Adipocyte (in vitro differentiated cells): ENCODE data around the gene OSBPL3.

ENCODE experiments used
- DNase-seq: peaks from one replicate; pipeline ENCODE4 v3.0.0-alpha.2; 2015; ENCODE audit warnings: low read depth
- H3K27me3 ChIP-seq: replicated peaks from 2 replicates; pipeline ENCODE4 v1.7.0; 2013; ENCODE audit warnings: mild to moderate bottlenecking, low read length, moderate library complexity; ENCODE audit not compliant: control insufficient read depth, insufficient read depth
- H3K36me3 ChIP-seq: 2 replicates; pipeline ENCODE4 v1.7.0; 2013; ENCODE audit warnings: low read length, mild to moderate bottlenecking, moderate library complexity; ENCODE audit not compliant: control insufficient read depth, insufficient read depth, severe bottlenecking
- H3K4me1 ChIP-seq: 2 replicates; pipeline ENCODE4 v1.7.0; 2013; ENCODE audit warnings: mild to moderate bottlenecking, low read length, moderate library complexity; ENCODE audit not compliant: control insufficient read depth, insufficient read depth
- H3K4me3 ChIP-seq: 2 replicates; pipeline ENCODE4 v1.7.0; 2013; ENCODE audit warnings: mild to moderate bottlenecking, low read length, moderate library complexity
- H3K9ac ChIP-seq: 2 replicates; pipeline ENCODE4 v1.7.0; 2013; ENCODE audit warnings: mild to moderate bottlenecking, low read length, moderate library complexity
- H3K9me3 ChIP-seq: 2 replicates; pipeline ENCODE4 v1.7.0; 2013; ENCODE audit warnings: mild to moderate bottlenecking, low read length, moderate library complexity; ENCODE audit not compliant: control insufficient read depth

The OSBPL3 gene

DNA sequence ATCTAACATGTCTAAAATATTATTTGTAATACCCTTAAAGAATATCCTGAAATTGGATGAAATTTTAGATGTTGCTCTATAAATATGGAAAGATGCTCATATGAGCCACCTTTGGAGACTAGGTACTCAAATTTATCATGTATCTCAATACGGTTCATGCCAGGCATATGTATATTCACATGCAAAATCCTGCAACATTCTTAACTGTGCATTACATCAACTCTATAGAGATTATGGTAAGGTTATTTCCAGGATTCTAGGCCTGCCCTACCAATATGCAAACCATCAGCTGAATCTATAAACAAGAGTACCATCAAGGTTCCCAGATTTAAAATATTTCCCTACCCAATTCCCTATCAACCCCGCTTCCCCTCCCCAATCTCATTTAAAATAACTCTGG, 27.5 kb downstream of the OSBPL3 start:
- DNase-seq = no peak
- Histone ChIP-seq H3K9me3 (no peaks in the 10 kb centered on the region), H3K27me3 (no peaks in the 10 kb centered on the region), H3K36me3 (no peaks in the 10 kb centered on the region), H3K4me3 (no peak overlapping the region), H3K9ac (no peak overlapping the region), H3K4me1 (peaks cover 16% of the 10 kb centered on the region)

DNA sequence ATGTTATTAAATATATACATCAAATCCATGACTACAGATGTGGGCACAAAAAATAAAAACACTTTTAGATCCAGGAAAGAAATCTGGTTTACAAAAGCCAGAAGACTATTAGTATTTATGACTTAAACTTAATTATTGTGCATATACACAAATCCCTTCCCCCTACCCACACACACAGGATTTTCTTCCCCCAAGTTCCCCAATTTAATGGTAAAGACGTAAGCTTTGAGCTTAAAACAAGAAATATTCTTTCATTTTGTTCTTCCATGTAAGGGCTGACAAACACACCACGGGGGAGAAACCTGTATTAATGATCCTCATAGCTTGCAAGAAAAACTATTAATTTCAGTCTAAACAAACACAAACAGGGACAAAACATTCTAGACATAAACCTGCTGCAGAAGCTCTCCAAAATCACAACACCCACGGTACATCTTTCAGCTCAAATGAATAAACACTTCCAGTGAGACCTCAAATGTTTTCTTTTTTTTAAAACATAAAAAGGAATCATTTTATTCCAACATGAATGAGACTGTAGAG, 28.5 kb downstream of the OSBPL3 start:
- Histone ChIP-seq H3K4me1 (peaks cover 16% of the 10 kb centered on the region), H3K9ac (no peak overlapping the region), H3K27me3 (no peaks in the 10 kb centered on the region), H3K9me3 (no peaks in the 10 kb centered on the region), H3K4me3 (no peak overlapping the region), H3K36me3 (no peaks in the 10 kb centered on the region)
- no peak for DNase-seq

DNA sequence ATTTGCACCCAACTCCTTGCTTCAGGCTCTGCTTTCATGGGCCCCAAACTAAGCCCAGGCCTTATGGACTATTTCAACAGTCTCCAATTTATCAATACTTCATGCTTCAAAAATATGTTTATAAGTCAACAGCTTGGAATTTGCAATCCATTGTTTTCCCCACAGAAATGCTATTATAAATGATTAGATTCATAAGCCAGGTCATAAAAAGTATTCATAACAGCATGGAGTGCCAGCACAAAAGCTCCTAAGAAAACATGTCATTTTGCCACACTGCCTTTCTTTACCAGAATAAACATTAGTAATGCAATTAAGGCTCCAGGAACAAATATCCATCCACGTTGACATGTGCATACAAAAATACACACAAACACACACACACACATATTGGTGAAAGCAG, 30.1 kb downstream of the OSBPL3 start:
- DNase-seq = no peak
- H3K27me3 ChIP-seq = no peaks in the 10 kb centered on the region

DNA sequence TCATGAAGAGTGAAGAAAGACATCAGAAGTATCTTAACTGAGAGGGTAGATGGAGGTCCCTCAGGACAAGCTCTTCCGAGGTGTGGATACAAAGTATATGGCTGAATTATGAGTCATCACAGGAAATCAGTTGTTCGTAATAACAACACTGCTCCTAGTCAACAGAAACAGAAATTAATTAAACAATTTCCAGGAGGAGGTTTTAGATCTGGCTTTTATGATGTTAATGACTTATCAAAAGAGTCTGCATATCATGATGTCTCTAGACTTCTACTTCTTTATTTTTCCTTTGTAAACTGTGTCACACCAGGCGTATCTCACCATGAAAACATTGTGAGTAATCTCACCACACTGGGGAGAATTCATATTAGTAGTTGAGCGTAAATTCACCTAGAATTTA, 31.2 kb downstream of the OSBPL3 start:
- Histone ChIP-seq H3K4me3 (no peak overlapping the region), H3K36me3 (no peaks in the 10 kb centered on the region), H3K27me3 (no peaks in the 10 kb centered on the region), H3K4me1 (peaks cover 7% of the 10 kb centered on the region), H3K9ac (no peak overlapping the region), H3K9me3 (no peaks in the 10 kb centered on the region)
- no peak for DNase-seq

More for the DNA sequence above, 30.1 kb downstream of the OSBPL3 start:
- no peak overlapping the region for H3K9ac ChIP-seq
- peaks cover 7% of the 10 kb centered on the region for H3K4me1 ChIP-seq
- H3K36me3 ChIP-seq = no peaks in the 10 kb centered on the region
- H3K9me3 ChIP-seq = no peaks in the 10 kb centered on the region
- no peak overlapping the region for H3K4me3 ChIP-seq

DNA sequence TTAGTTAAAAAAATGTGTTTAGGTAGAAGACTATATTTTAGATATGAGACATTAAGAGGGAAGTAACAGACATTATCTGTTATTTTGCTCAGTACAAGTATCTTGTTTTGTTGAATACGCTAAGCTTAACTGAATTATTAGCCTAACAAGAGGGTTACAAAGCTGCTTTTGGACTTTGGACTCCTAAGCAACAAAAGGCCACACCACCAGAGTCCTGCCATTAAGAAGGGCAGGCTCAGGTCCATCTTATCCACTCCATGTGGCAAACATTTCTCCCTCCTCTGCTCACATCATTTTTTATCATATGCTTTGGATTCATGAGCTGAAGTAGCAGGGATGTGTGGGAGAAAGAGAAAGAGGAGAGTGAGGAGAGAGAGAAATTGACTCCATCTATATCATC, 33.5 kb downstream of the OSBPL3 start:
- peaks cover 7% of the 10 kb centered on the region for H3K4me1 ChIP-seq
- DNase-seq = no peak
- H3K36me3 ChIP-seq = no peaks in the 10 kb centered on the region
- no peaks in the 10 kb centered on the region for H3K27me3 ChIP-seq
- H3K9ac ChIP-seq = no peak overlapping the region
- no peaks in the 10 kb centered on the region for H3K9me3 ChIP-seq
- H3K4me3 ChIP-seq = no peak overlapping the region

DNA sequence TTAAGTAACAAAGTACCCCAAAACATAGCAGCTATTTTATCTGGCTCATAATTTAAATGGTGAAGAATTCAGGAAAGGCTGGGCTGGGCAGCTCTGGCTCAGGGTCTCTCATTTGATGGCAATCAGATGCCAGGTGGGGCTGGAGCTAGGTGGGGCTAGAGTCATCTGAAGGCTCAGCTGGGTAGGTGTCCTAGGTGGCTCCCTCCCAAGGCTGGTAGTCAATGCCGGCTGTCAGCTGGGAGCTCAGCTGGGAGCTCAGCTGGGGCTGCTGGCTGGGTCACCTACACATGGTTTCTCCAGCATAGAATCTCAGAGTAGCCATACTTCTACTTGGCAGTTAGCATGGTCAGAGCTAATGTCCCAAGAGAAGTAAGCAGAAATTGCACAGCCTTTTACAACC, 34.1 kb downstream of the OSBPL3 start:
- Histone ChIP-seq H3K4me3 (no peak overlapping the region), H3K9ac (no peak overlapping the region), H3K9me3 (no peaks in the 10 kb centered on the region), H3K4me1 (peaks cover 7% of the 10 kb centered on the region), H3K36me3 (no peaks in the 10 kb centered on the region), H3K27me3 (no peaks in the 10 kb centered on the region)
- DNase-seq = no peak

DNA sequence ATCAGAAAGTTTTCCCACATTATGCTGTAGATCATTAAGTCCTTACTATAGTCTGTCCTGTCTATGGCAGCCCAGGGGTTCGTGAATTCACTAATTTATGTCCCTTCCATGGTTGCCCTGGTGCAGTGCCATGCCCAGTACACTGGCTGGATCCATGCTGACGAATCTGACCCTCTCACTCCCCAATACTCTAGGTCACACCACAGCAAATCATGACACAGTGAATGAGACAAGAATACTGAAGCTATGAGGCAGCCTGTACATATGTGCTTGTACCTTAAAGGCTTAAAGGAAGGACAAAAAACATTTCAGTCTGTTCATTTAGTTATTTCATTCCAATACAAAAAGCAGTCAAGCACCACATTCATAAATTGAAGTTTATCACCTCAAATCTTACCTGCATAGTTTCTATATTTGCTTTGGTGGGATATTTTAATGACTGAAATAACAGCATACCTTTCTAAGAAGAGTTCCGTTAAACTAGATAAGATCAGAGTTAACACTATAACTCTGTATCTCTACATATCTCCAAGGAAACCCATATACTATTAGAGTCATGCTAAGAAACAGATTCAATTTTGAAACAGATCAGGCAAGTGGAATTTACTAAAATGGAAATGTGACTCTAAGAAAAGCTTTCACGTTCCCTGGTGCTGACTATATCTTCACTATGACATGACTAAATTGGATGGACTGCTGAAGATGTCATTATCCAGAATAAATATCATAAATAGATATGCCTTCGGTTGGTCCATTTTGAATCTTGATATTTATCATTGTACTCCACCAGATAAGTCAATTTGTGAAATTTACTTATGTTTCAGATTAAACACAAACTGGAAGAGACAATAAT, 36.7 kb downstream of the OSBPL3 start:
- Histone ChIP-seq H3K27me3 (no peaks in the 10 kb centered on the region), H3K36me3 (no peaks in the 10 kb centered on the region), H3K4me1 (peaks cover 11% of the 10 kb centered on the region), H3K4me3 (no peak overlapping the region), H3K9ac (no peak overlapping the region), H3K9me3 (no peaks in the 10 kb centered on the region)
- no peak for DNase-seq

DNA sequence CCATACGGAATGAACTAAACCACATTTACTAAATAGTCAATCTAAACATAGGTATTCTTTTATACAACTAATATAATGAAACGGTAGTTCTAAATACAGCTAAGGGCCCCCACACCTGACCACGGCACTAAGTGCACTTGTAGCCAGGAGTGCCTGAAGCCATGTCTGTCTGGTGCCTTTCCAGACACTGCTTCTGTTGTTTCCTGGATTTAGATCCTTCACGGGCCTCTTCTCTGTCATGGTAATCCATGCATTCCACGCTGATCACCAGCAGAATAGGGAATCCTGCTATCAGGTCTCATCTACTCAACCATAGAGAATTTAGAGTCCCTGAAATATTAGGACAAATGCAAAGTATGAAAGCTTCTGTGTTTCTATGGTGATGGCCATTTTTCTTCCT, 37.8 kb downstream of the OSBPL3 start:
- H3K9me3 ChIP-seq = no peaks in the 10 kb centered on the region
- DNase-seq = no peak

DNA sequence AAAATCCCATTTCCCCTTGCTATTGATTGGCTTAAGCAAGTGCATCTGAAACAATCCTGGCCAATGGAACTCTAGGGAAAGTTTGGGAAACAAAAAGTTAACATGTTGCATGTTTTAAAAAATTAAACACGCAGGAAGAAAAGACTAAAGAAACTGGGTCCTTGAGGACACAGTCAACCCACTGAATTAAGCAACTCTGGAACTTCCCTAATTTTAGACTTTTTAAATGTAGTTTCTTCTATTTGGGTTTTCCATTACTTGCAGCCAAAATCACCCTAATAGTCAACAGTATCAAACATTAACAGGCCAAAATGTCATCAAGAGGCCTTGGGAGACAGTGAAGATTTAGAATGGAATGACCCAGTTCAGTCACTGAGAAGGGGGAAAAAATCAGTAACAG, 40.6 kb downstream of the OSBPL3 start:
- H3K36me3 ChIP-seq = no peaks in the 10 kb centered on the region
- H3K27me3 ChIP-seq = no peaks in the 10 kb centered on the region
- H3K4me3 ChIP-seq = no peak overlapping the region
- DNase-seq = no peak
- no peak overlapping the region for H3K9ac ChIP-seq
- peaks cover 19% of the 10 kb centered on the region for H3K4me1 ChIP-seq
- H3K9me3 ChIP-seq = no peaks in the 10 kb centered on the region

More for the DNA sequence above, 37.8 kb downstream of the OSBPL3 start:
- no peaks in the 10 kb centered on the region for H3K36me3 ChIP-seq
- peaks cover 11% of the 10 kb centered on the region for H3K4me1 ChIP-seq
- H3K4me3 ChIP-seq = no peak overlapping the region
- H3K27me3 ChIP-seq = no peaks in the 10 kb centered on the region
- H3K9ac ChIP-seq = no peak overlapping the region

DNA sequence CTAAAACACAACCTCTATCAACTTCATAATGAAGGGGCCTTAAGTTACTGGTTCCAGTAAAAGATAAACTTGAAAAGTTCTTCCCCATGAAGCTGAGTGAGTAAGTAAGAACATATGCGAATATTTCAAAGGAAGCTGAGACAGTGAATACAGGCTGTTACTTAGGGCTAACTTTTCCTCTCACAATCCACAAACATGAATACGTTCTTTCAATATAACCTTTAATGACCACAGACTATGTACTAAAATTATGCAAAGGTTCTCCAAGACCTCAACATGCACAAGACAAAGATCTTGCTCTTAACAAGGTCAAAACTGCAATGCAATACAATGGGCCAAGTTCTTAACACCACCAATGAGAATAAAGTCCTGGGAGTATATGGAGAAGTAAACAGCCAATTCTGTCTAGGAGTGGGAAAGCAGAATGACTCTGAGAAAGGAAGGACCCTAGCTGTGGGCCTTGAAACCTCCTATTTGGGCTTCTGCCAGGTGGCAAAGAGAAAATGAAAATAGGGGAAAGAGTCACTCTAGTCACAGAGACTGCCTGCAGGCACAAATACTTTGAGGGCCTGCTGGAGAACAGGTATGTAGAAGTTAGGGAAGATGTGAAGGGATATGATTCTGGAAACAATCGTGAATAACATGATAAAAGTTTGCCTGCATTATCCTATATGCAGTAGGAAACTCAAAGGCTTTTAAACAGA, 43.7 kb downstream of the OSBPL3 start:
- Histone ChIP-seq H3K27me3 (no peaks in the 10 kb centered on the region), H3K4me3 (no peak overlapping the region), H3K36me3 (no peaks in the 10 kb centered on the region), H3K4me1 (peaks cover 19% of the 10 kb centered on the region), H3K9ac (no peak overlapping the region), H3K9me3 (no peaks in the 10 kb centered on the region)
- DNase-seq = peak; percentile 46

DNA sequence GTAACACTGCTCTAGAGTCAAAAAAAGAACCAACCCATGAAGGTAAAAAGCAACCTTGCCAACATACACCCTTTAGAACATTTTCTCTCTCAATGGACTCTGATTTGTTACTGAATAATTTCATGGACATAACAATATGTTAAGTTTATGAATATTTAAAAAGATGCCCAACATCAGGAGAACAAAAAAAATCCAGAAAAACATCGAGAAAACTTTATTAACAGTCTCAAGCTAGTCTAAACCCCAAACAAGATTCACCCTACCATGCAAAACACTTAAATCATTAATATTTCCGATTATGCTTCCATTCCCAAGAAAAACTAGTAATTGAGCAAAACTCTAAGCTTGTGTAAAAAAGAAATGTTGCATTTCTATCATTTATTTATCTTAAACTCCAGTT, 46.7 kb downstream of the OSBPL3 start:
- peaks cover 9% of the 10 kb centered on the region for H3K4me1 ChIP-seq
- no peak for DNase-seq
- H3K4me3 ChIP-seq = no peak overlapping the region
- H3K36me3 ChIP-seq = no peaks in the 10 kb centered on the region
- no peaks in the 10 kb centered on the region for H3K27me3 ChIP-seq
- H3K9me3 ChIP-seq = no peaks in the 10 kb centered on the region
- H3K9ac ChIP-seq = no peak overlapping the region
